T47D (cell line): ENCODE measurements around the gene MSX1.
"Not testable (repeated sequence)": the region's sequence is repeated elsewhere in the genome, so short reads cannot be mapped to it uniquely, and the experiment has no call there.

ENCODE experiments used
- DNase-seq, 2 experiments: peaks; one replicate each; pipeline versions ENCODE4 v3.0.0 to v3.0.0-alpha.2; 2011 to 2012; ENCODE audit warnings: low read depth in 1 of 2, low spot score in 1 of 2
- JUND ChIP-seq: IDR thresholded peaks from 2 replicates; pipeline ENCODE4 v1.6.1; 2012; ENCODE audit warnings: low read depth
- in situ Hi-C: cut with HindIII; loops from 2 replicates; pipeline ENCODE4 v1.10.0; 2016; ENCODE audit warnings: low sequenced_read_pairs, low pct_unique_long_range_greater_than_20kb

MSX1 gene

DNA sequence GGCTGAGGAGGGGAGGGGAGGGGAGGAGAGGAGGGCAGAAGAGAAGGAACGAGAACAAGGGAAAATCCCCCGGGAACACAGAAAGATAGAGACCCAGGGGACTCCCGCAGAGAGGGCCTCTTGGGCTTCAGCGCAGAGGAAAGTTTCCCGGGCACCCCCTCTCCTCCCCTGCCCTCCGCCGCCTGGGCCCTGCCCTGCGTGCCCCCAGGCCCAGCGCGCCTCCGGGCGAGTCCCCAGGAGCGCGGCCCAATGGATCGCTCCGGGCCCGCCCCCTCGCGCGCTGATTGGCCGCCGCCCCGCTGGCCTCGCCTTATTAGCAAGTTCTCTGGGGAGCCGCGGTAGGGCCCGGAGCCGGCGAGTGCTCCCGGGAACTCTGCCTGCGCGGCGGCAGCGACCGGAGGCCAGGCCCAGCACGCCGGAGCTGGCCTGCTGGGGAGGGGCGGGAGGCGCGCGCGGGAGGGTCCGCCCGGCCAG, at the start of gene MSX1:
Gene MSX1 (plus strand): TSS at position 341 of the 474 bp plus-strand sequence. CDS start 235 bp downstream, outside the sequence.
- DNase-seq = peak; percentile 86 to 98
- in situ Hi-C loops = no loop called here
- TF ChIP-seq JUND = no peak

DNA sequence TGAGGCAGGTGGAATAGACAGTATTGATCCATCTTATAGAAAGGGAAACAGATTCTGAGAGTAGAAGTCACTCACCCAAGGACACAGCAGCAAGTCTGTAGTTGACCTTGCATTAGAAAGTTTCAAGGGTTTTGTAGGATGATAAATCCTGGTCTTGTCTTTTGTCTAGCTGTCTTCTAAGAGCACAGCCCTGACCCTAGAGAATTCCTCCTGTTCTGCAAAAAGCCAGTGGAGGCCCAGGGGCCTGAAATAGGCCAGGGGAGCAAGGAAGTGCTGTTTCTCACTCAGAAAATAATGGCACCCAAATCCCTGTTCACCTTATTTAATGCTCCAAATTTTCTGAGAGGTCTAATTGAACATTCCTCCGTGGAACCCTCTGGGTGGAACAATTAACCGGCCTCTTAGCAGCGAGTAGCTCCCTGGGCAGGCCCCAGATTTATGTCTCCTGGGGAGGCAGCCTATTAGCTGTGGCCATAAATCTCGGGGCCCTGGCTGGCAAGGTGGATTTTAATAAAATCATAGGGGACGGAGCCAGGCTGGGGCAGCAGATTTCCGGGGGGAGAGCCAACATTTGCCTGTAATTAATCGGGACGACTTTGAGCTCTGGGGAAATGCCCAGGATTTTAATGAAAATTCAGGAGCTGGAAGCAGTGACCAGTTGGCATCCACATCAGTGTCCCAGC, 49.2 kb upstream of the MSX1 start:
- no peak for TF ChIP-seq JUND
- DNase-seq = no peak
- in situ Hi-C loops = no loop called here

DNA sequence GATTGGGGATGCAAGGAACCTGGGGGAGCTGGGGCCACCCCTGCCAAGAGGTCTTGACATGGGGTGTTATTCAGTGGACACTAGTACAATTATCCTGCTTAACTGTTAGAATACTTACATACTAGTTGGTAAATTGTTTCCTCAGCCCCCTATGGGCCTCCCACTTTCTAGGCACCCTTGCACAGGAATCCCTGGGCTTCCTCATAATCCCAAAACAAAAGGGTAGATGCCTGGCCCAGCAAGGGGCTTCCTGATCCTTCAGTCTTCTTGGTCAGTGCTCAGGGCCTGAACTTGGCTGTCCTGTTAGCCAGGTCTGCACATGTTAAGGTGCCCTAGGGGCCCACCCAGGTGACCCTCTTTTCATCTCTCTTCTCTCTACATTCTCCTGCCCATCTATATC, 48.7 kb upstream of the MSX1 start:
- no peak for DNase-seq
- in situ Hi-C loops = no loop called here
- no peak for TF ChIP-seq JUND

DNA sequence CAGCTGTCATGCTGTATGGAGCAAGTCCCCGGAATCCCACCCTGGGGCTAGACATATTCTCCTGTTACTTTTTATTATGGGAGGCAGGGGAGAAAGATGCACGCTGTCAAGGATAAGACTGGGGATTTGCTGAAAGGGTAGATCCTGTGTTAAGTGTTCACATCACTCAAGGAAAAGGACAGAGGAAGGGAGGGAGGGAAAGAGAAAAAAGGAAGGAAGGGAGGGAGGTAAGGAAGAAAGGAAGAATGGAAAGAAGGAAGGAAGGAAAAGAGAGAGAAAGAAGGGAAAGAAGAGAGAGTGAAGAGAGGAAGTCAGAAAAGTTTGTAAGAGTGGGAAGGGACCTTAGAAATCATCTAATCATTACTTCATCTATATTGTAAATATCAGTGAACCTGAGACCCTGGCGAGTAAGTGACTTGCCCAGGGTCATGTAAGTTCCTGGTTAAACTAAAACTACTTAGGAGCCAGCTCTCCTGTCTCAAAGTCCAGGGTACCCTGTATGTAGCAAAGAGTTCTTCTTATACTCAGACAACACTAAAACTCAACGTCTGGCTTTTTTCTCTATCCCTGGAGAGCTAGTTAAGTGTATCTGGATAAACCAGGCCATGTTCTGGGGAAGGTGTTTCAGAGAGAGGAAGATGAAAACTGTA, 47.2 kb upstream of the MSX1 start:
- DNase-seq = no peak
- TF ChIP-seq JUND = no peak
- in situ Hi-C loops = no loop called here

DNA sequence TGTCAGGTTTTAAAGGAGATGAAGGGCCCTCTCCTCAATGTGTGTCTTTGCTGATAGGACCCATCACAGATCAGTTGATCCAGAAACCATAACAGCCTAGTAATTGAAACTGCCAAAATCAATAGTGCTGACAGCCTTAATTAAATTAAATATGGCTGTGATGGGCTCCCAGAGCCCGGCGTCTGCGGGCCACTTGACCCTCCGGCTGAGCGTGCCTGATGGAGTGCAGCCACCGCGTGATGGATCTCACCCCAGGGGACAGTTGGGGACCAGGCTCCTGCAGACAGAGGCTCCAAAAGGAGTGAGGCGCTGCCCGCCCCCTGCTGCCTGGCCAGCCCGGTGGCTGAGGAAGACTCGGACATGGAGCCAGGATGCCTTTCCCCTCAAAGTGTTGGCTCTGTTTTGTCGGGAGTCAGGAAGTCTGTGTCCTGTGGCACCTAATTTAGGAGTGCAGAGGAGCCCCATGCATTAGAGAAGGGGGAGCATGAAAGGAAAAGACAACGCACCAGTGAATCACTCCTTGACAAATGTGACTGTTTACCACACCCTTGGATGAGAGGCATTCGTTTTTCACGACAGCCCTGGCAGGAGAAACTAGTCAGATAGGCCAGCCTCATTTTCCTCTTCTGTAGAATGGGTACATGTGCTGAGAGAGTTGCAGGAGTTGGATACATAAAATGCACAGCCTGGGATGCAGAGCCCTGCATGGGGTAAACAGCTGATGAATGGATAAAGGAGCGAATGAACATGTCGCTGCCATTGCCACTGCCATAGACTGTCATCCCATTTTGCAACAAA, 40.9 kb upstream of the MSX1 start:
- no peak for DNase-seq
- no peak for TF ChIP-seq JUND
- in situ Hi-C loops = no loop called here

DNA sequence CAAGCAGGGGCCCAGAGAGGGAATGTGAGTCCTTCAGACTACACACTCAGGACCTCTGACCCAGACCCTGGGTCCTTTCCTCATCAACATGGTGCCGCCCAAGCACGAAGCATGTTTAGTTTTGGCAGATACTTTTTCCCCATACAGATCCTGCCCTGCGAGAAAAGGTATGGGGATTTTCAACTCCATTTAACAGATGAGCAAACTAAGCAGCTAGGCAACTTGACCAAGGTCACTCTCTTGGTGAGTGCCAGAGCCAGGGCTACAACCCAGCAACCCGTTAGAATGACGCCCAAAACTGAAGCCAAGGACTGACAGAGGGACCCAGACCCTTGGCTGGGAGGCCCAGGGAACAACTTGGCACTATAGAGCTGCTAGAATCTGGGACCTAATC, 40.3 kb upstream of the MSX1 start:
- no peak for TF ChIP-seq JUND
- in situ Hi-C loops = no loop called here
- DNase-seq = no peak

DNA sequence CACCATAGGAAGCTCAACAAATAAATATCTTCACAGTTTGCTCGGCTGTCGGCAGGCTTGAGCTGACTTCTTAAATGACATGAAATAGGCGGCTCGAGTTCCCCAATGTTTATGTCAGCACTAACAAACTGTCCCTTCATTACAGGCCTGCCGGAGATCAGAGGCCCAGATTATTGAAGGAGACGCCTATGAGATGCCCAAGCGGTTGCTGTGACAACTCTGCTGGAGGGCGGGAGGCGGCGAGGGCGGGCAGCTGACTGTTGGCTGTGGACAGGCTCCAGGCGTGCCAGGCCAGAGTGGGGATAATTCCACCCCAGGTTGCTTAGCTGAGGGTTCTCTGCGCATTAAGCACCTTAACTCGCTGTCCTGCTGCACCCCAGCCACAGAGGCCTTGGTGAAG, 39.2 kb upstream of the MSX1 start:
- in situ Hi-C loops = no loop called here
- no peak for TF ChIP-seq JUND
- no peak for DNase-seq

DNA sequence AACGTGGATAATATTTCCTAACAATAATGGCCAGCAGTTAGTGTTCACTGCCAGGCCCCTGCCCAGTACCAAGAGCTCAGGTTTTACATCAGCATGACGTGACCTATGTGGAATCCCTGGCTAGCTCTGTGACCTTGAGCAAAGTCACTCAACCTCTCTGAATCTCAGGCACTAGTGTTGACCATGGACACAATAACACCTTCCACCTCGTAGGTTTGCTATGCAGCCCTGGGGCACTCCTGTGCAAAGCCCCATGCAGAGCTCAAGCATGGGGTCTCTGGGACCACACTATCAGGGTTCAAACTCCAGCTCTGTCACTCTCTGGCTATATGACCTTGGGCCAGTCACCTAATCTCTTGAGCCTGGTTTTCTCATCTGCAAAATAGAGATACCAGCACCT, 38.7 kb upstream of the MSX1 start:
- DNase-seq = no peak
- no peak for TF ChIP-seq JUND
- in situ Hi-C loops = no loop called here

DNA sequence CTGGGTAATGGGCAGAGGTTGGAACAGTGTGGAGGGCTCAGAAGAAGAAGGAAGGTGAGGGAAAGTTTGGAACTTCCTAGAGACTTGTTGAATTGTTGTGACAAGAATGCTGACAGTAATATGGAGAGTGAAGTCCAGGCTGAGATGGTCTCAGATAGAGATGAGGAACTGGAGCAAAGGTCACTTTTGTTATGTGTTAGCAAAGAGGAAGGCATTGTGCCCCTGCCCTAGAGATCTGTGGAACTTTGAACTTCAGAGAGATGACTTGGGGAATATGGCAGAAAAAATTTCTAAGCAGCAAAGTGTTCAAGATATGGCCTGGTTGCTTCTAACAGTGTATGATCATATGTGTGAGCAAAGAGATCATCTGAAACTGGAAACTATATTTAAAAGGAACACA, 37.9 kb upstream of the MSX1 start:
- in situ Hi-C loops = no loop called here
- TF ChIP-seq JUND = no peak
- DNase-seq = no peak

DNA sequence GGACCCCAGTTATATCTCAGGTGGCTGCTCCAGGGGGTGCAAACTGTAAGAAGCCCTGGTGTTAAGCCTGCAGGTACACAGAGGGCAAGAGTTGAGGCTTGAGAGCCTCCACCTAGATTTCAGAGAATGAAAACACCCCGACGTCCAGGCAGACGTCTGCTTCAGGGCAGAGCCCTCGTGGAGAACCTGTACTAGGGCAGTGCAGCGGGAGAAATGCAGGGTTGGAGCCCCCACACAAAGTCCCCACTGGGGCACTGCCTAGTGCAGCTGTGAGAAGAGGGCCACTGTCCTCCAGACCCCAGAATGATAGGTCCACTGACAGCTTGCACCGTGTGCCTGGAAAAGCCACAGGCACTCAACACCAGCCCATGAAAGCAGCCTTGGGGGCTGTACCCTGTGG, 37.2 kb upstream of the MSX1 start:
- DNase-seq, in situ Hi-C loops: not testable (repeated sequence)

DNA sequence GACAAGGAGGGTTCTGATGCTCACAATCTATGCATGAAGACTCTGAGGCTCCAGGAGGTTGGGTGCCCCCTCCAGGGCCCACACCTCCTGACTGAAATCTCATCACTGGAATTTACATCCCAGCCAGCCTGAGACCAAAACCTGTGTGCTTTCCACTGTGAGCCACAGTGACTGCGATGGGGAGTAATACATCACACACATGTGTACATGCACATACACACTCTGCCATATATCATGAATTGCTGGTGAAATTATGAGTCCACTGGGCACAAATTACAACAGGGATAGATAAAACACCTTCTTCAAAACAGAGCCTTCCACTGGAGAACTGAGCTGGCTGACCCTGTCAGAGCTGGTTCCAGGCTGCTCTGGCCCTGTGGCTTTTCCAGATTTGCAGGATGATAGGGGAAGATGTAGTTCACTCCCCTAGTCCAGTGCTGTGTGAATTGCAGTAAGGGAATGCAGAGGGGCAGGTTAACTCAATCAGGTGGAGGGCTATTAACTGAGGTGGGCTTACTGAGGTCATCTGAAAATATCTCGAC, 35.8 kb upstream of the MSX1 start:
- in situ Hi-C loops = no loop called here
- no peak for TF ChIP-seq JUND
- DNase-seq = no peak

DNA sequence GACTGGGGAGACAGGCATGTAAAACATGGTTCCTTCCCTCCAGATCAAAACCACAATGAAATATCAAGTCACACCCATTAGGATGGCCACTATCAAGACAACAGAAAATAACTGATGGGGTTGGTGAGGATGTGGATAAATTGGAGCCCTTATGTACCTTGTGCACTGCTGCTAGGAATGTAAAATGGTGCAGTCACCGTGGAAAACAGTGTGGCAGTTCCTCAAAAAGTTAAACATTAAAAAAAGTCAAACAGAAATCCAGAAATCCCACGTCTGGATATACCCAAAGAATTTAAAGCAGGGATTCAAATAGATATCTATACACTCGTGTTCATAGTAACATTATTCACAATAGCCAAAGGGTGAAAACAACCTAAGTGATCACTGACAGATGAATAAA, 35.2 kb upstream of the MSX1 start:
- DNase-seq = no peak
- in situ Hi-C loops = no loop called here
- no peak for TF ChIP-seq JUND

DNA sequence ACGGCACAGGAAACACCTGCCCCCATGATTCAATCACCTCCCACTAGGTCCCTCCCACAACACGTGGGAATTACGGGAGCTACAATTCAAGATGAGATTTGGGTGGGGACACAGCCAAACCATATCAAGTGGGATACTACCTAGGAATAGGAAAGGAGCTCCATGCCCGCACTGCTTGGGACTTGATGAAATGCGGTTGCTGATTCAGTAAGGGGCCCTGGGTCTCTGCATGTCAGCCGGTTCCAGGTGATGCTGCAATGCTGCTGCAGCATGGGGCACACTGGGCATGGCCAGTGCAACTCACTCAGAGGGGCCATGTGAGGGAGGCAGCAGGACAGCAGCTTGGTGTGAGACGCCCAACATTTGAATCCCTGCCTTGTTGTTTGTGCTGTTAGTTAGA, 34.0 kb upstream of the MSX1 start:
- in situ Hi-C loops = no loop called here
- no peak for TF ChIP-seq JUND
- no peak for DNase-seq
